ENCODE data around the gene RABGAP1L. TPM values are rescaled to one million over a fixed set of nuclear protein-coding genes. Genes with fewer than 3 reads are reported as not detected.
A peak's percentile ranks its signal among the peaks of the same experiment; 100 is the strongest.

Gene RABGAP1L
- total and polyA plus RNA-seq, 11 donors, result 18.6 to 195 (median 98.4) TPM

DNA sequence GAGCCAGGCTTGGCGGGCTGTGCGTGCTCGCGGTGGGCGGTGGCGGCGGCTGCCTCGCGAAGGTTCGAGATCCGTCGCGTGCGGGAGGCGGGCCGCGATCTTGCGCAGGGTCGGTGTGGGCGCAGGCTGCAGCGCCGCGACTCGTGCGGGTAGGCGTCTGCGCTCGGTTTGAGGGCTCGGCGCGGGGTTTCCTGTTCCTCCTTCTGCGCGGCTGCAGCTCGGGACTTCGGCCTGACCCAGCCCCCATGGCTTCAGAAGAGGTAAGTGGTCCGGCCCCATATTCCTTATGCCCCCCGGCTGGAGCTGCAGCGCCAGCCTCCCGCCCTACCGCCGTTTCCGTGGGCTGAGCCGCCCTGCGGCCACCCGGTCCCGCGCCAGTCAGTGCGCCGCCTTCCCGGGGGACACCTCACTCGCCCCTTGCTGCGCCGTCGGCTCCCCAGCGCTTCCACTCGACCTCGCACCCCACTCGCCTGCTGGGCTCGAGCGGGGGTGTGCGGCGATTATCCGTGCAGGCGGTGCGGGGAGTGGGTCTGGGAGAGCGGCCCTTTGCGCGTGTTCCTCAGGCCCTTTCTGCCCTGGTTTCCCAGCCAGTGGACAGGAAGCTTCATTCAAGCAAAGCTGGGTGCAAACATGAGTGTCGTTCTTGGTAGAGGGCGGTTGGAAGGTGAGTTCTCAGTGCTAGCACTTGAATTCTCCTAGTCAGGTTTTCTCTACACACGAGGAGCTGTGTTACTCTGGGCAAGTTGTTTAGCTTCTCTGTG lies 840.8 kb downstream of the RABGAP1L start, which contains the start of gene CACYBP:
TSS of gene CACYBP (plus strand) at position 12 of the 761 bp plus-strand sequence. CDS start at position 246, 234 bp downstream.
- H3K36me3 ChIP-seq, result peaks cover 0 to 7% (median 0%) of the 10 kb centered on the region in 9 donors
- no peaks in the 10 kb centered on the region for H3K9me3 ChIP-seq
- WGBS, 4 donors, result 0% methylated on average over 16 to 71 of the region's 71 CpGs
- TF ChIP-seq, protein P1, sequence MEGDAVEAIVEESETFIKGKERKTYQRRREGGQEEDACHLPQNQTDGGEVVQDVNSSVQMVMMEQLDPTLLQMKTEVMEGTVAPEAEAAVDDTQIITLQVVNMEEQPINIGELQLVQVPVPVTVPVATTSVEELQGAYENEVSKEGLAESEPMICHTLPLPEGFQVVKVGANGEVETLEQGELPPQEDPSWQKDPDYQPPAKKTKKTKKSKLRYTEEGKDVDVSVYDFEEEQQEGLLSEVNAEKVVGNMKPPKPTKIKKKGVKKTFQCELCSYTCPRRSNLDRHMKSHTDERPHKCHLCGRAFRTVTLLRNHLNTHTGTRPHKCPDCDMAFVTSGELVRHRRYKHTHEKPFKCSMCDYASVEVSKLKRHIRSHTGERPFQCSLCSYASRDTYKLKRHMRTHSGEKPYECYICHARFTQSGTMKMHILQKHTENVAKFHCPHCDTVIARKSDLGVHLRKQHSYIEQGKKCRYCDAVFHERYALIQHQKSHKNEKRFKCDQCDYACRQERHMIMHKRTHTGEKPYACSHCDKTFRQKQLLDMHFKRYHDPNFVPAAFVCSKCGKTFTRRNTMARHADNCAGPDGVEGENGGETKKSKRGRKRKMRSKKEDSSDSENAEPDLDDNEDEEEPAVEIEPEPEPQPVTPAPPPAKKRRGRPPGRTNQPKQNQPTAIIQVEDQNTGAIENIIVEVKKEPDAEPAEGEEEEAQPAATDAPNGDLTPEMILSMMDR (IDR thresholded peaks at IDR 0.05), result peak in 2 of 12 donors; percentile 5 to 9
- TF ChIP-seq POLR2A (IDR thresholded peaks at IDR 0.05), result peak in 1 of 2 donors; percentile 63
- peak within 1 kb of the TSS; percentile 93 to 99 (median 97) for H3K27ac ChIP-seq
- peak within 1 kb of the TSS; percentile 52 to 94 (median 78) for H3K4me3 ChIP-seq
- ATAC-seq (peak in 3 of 4 donors; percentile 0 to 40 (median 30)), DNase-seq (peak in 1 of 5 donors; percentile 56)
- no peaks in the 10 kb centered on the region for H3K27me3 ChIP-seq
- intact Hi-C loops (cut with DNase I), result loop anchor here in 5 of 10 donors (1.0 to 10.0 kb wide), 4 partner anchors 23 to 745 kb away; partner anchors contain the start of gene MRPS14 (in 1 of the 5)
- peaks cover 0 to 53% (median 14%) of the 10 kb centered on the region in 12 donors for H3K4me1 ChIP-seq

DNA sequence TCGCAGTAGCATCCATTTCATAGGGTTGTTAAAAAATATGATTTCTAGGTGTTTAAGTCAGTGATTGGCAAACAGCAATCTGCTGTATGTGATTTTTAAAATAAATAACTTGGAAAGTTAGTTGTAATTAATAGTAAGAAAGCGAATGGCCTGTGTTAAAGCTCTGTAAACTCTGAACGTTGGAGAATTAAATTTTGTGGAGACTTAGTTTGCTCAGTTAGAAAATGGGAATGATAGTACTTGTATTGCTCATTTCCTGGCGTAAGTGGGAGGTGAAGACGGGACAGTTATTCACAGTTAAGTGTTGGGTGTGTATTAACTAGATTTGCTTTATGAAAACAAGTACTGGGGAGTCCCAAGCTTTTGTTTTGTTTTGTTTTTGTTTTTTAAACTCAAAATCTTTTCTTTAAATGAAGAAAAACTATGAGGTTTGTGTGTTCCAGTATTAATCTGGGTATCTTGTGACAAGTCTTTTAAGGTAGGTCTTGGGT lies 841.4 kb downstream of the RABGAP1L start:
- Histone ChIP-seq H3K27me3 (no peaks in the 10 kb centered on the region), H3K9me3 (no peaks in the 10 kb centered on the region), H3K27ac (peak overlapping the region in 7 of 12 donors; percentile 93 to 98 (median 97)), H3K4me3 (peak overlapping the region; percentile 52 to 94 (median 78)), H3K4me1 (peaks cover 0 to 53% (median 14%) of the 10 kb centered on the region in 12 donors), H3K36me3 (peaks cover 0 to 13% (median 6%) of the 10 kb centered on the region in 9 donors)
- 10 to 17% (median 14%) methylated on average over 5 of the region's 5 CpGs for WGBS, 4 donors
- ATAC-seq, result no peak
- intact Hi-C loops (cut with DNase I), result loop anchor here in 1 of 10 donors (1.0 kb wide), 1 partner anchor 23 kb away; the partner anchor contains the start of gene MRPS14
- DNase-seq, result no peak
- TF ChIP-seq, protein P1 (IDR thresholded peaks at IDR 0.05), result no peak
- no peak for TF ChIP-seq POLR2A (IDR thresholded peaks at IDR 0.05)

DNA sequence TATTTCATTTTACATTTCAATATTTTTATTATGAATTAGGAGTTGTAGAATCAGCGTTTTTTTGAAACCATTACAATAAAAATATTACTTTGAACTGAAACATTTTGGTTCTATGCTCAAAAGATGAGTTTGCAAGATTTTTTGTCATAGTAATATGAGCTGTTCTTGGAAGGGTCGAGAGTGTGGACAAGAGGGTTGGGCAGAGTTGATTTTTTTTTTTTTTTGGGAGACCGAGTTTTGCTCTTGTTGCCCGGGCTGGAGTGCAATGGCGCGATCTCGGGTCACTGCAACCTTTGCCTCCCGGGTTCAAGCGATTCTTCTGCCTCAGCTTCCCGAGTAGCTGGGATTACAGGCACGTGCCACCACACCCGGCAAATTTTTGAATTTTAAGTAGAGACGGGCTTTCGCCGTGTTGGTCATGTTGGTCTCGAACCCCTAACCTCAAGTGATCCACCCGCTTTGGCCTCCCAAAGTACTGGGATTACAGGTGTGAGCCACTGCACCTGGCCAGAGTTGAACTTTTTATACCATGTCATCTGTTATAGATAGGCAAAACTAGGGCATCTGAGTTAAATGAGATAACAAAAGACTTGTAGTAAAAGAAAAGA lies 843.7 kb downstream of the RABGAP1L start:
- Histone ChIP-seq H3K27ac (no peak overlapping the region), H3K27me3 (no peaks in the 10 kb centered on the region), H3K4me3 (no peak overlapping the region), H3K9me3 (no peaks in the 10 kb centered on the region), H3K36me3 (peaks cover 0 to 36% (median 28%) of the 10 kb centered on the region in 9 donors), H3K4me1 (peaks cover 0 to 53% (median 14%) of the 10 kb centered on the region in 12 donors)
- 85 to 93% (median 92%) methylated on average over 17 of the region's 17 CpGs for WGBS, 4 donors
- DNase-seq (no peak), ATAC-seq (no peak)
- TF ChIP-seq, protein P1 (IDR thresholded peaks at IDR 0.05), result no peak
- TF ChIP-seq POLR2A (IDR thresholded peaks at IDR 0.05), result no peak
- intact Hi-C loops (cut with DNase I), result no loop called here

DNA sequence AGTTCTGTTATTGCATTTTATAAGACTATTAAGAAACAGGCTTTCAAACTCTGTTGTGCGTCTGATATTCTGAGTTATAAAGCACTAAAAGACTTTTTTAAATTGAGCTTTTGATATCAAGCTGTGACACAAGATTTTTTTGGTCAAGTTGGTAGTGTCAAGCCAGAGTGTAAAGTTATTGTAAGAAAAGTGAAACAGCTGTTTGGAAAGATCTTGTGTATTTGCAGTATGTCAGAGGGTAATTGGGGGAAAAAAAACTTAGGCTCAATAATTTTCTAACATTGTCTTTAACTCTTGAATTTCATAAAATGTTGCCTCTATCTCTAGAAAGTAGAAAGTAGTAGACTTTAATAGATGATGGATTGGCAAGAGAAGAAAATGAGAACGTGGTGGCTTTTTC lies 844.2 kb downstream of the RABGAP1L start:
- TF ChIP-seq, protein P1 (IDR thresholded peaks at IDR 0.05), result no peak
- TF ChIP-seq POLR2A (IDR thresholded peaks at IDR 0.05), result no peak
- 67 to 80% (median 73%) methylated on average over 2 of the region's 2 CpGs for WGBS, 4 donors
- peaks cover 0 to 48% (median 14%) of the 10 kb centered on the region in 12 donors for H3K4me1 ChIP-seq
- H3K27ac ChIP-seq, result no peak overlapping the region
- no peaks in the 10 kb centered on the region for H3K9me3 ChIP-seq
- H3K4me3 ChIP-seq, result no peak overlapping the region
- intact Hi-C loops (cut with DNase I), result no loop called here
- peaks cover 0 to 41% (median 33%) of the 10 kb centered on the region in 9 donors for H3K36me3 ChIP-seq
- ATAC-seq (no peak), DNase-seq (no peak)
- H3K27me3 ChIP-seq, result no peaks in the 10 kb centered on the region
